Mesenchymal stem cell (in vitro differentiated cells and primary cell): Measurements from ENCODE around the gene SLC49A3.

Experiments used
- DNase-seq: peaks from one replicate; pipeline ENCODE4 v3.0.0-alpha.2; 2013
- H2AFZ ChIP-seq: one replicate; pipeline ENCODE4 v1.6.1; 2013; ENCODE audit warnings: low read depth, mild to moderate bottlenecking, control low read depth, inconsistent platforms, low read length, moderate library complexity
- H2AK5ac ChIP-seq: 2 replicates; pipeline ENCODE4 v1.6.1; 2013; ENCODE audit warnings: low read length, moderate library complexity, mild to moderate bottlenecking, inconsistent platforms; ENCODE audit not compliant: severe bottlenecking
- H2BK120ac ChIP-seq: one replicate; pipeline ENCODE4 v1.6.1; 2013; ENCODE audit warnings: low read depth, mild to moderate bottlenecking, inconsistent platforms, low read length, moderate library complexity
- H2BK12ac ChIP-seq, 2 experiments: one replicate each; pipeline ENCODE4 v1.6.1; 2013; ENCODE audit warnings: inconsistent platforms in 2 of 2, low read length in 2 of 2, mild to moderate bottlenecking in 2 of 2, moderate library complexity in 2 of 2, control low read depth in 1 of 2
- H2BK15ac ChIP-seq: one replicate; pipeline ENCODE4 v1.6.1; 2013; ENCODE audit warnings: mild to moderate bottlenecking, low read depth, inconsistent platforms; ENCODE audit not compliant: poor library complexity, severe bottlenecking
- H2BK5ac ChIP-seq: 2 replicates; pipeline ENCODE4 v1.6.1; 2013; ENCODE audit warnings: low read depth, mild to moderate bottlenecking, low read length, control low read depth, inconsistent platforms; ENCODE audit not compliant: poor library complexity, severe bottlenecking
- H3K14ac ChIP-seq, 2 experiments: one replicate each; pipeline ENCODE4 v1.6.1; 2013; ENCODE audit warnings: inconsistent platforms in 2 of 2, low read length in 2 of 2, control low read depth in 1 of 2, mild to moderate bottlenecking in 1 of 2, moderate library complexity in 1 of 2
- H3K18ac ChIP-seq, 2 experiments: one replicate each; pipeline ENCODE4 v1.6.1; 2013; ENCODE audit warnings: inconsistent platforms in 2 of 2, low read length in 2 of 2, control low read depth in 1 of 2, low read depth in 1 of 2, mild to moderate bottlenecking in 1 of 2
- H3K23ac ChIP-seq, 2 experiments: one replicate each; pipeline ENCODE4 v1.6.1; 2013; ENCODE audit warnings: inconsistent platforms in 2 of 2, low read length in 2 of 2, mild to moderate bottlenecking in 2 of 2, moderate library complexity in 2 of 2, control low read depth in 1 of 2
- H3K27ac ChIP-seq: 2 replicates; pipeline ENCODE4 v1.5.1; 2013; ENCODE audit warnings: mild to moderate bottlenecking, moderate library complexity, low read length, control low read depth, inconsistent platforms; ENCODE audit not compliant: poor library complexity, severe bottlenecking
- H3K27me3 ChIP-seq, 2 experiments: 2 replicates each; pipeline versions ENCODE4 v1.6.1 to v1.7.0; 2013; ENCODE audit warnings: low read length in 2 of 2, mild to moderate bottlenecking in 2 of 2, moderate library complexity in 2 of 2, control low read depth in 1 of 2, inconsistent platforms in 1 of 2; ENCODE audit not compliant: control insufficient read depth in 1 of 2, insufficient read depth in 1 of 2
- H3K36me3 ChIP-seq, 2 experiments: 2 replicates each; pipeline versions ENCODE4 v1.6.1 to v1.7.0; 2013; ENCODE audit warnings: low read length in 2 of 2, control low read depth in 1 of 2, inconsistent platforms in 1 of 2, low read depth in 1 of 2, mild to moderate bottlenecking in 1 of 2; ENCODE audit not compliant: insufficient read depth in 2 of 2, control insufficient read depth in 1 of 2
- H3K4ac ChIP-seq, 2 experiments: one replicate each; pipeline ENCODE4 v1.6.1; 2013; ENCODE audit warnings: inconsistent platforms in 2 of 2, low read length in 2 of 2, mild to moderate bottlenecking in 2 of 2, moderate library complexity in 2 of 2, control low read depth in 1 of 2, low read depth in 1 of 2
- H3K4me1 ChIP-seq: 2 replicates; pipeline ENCODE4 v1.6.1; 2013; ENCODE audit warnings: low read depth, low read length, control low read depth; ENCODE audit not compliant: control insufficient read depth, insufficient read depth
- H3K4me2 ChIP-seq: 2 replicates; pipeline ENCODE4 v1.6.1; 2013; ENCODE audit warnings: low read length, mild to moderate bottlenecking, inconsistent platforms; ENCODE audit not compliant: poor library complexity, severe bottlenecking
- H3K4me3 ChIP-seq, 2 experiments: 2 replicates each; pipeline versions ENCODE4 v1.5.1 to v1.7.0; 2013; ENCODE audit warnings: low read length in 2 of 2, mild to moderate bottlenecking in 2 of 2, control low read depth in 1 of 2, low read depth in 1 of 2; ENCODE audit not compliant: insufficient read depth in 1 of 2
- H3K79me1 ChIP-seq: replicated peaks from 2 replicates; pipeline ENCODE4 v1.6.1; 2013; ENCODE audit warnings: mild to moderate bottlenecking, control low read depth, low read length, inconsistent platforms; ENCODE audit not compliant: poor library complexity, severe bottlenecking
- H3K9ac ChIP-seq: 2 replicates; pipeline ENCODE4 v1.7.0; 2013; ENCODE audit warnings: mild to moderate bottlenecking, low read length, moderate library complexity
- H3K9me3 ChIP-seq: 2 replicates; pipeline ENCODE4 v1.7.0; 2013; ENCODE audit warnings: mild to moderate bottlenecking, low read length; ENCODE audit not compliant: control insufficient read depth
- H4K8ac ChIP-seq: one replicate; pipeline ENCODE4 v1.6.1; 2013; ENCODE audit warnings: inconsistent platforms, mild to moderate bottlenecking, low read length, moderate library complexity
- H4K91ac ChIP-seq: one replicate; pipeline ENCODE4 v1.6.1; 2013; ENCODE audit warnings: mild to moderate bottlenecking, low read length, inconsistent platforms
- WGBS: methylation state at CpG from one replicate; pipeline ENCODE4 v1.1.7; 2013; ENCODE audit warnings: mixed read lengths; 5-methylcytosine and 5-hydroxymethylcytosine counted together

Gene SLC49A3

DNA sequence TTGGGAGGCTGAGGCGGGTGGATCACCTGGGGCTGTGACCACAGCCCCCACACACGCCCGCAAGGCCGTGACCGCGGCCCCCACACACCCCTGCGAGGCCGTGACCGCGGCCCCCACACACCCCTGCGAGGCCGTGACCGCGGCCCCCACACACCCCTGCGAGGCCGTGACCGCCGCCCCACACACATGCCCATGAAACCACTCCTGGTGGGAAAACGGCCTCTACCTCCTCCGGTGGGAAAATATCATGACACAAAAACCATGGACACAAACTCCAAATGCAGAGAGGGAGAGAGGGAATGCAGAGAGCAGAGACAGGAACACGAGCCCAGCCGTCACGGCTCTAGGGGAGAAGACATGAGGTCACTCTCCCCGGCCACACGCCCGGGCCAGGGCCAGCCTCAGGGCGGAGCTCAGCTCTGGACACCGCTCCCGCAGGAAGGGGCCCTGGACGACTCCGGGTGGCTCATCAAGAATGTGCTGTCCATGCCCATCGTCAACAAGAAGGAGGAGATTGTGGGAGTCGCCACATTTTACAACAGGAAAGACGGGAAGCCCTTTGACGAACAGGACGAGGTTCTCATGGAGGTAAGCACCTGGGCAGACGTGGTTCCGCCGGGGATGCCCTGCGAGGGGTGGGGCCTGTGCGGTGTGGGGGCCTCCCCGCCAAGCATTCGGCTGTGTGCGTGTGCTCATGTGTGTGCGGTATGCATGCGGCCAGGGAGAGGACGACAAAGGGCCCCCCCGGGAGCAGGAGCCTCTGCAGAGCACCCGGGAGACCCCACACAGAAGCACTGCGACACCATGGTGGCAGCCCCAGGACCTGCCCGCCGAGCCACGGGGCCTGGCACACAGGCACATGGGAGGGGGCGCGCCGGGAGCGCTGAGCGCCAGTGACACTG lies 32.3 kb downstream of the SLC49A3 start:
- no peak overlapping the region for H2AK5ac ChIP-seq
- H3K79me1 ChIP-seq = no peaks in the 10 kb centered on the region
- no peak overlapping the region for H2BK15ac ChIP-seq
- 90% methylated on average over 51 of the region's 58 CpGs for WGBS
- peaks cover 0 to 34% of the 10 kb centered on the region in 2 experiments for H3K27me3 ChIP-seq
- H3K4me3 ChIP-seq = no peak overlapping the region
- no peak for DNase-seq
- H2BK120ac ChIP-seq = no peak overlapping the region
- H3K14ac ChIP-seq = no peak overlapping the region
- no peak overlapping the region for H3K18ac ChIP-seq
- no peak overlapping the region for H4K91ac ChIP-seq
- no peak overlapping the region for H3K23ac ChIP-seq
- no peak overlapping the region for H2BK12ac ChIP-seq
- no peak overlapping the region for H2BK5ac ChIP-seq
- H3K36me3 ChIP-seq = no peaks in the 10 kb centered on the region
- no peak overlapping the region for H3K9ac ChIP-seq
- H2AFZ ChIP-seq = no peak overlapping the region
- H3K9me3 ChIP-seq = no peaks in the 10 kb centered on the region
- H3K27ac ChIP-seq = no peak overlapping the region
- no peak overlapping the region for H3K4ac ChIP-seq
- no peak overlapping the region for H4K8ac ChIP-seq
- H3K4me2 ChIP-seq = no peak overlapping the region
- peaks cover 1% of the 10 kb centered on the region for H3K4me1 ChIP-seq

- no peak overlapping the region for H2BK5ac ChIP-seq
- H4K8ac ChIP-seq = no peak overlapping the region
- H3K14ac ChIP-seq = no peak overlapping the region
- H3K27ac ChIP-seq = no peak overlapping the region
- no peak overlapping the region for H3K18ac ChIP-seq
- H4K91ac ChIP-seq = no peak overlapping the region
- peaks cover 0 to 42% of the 10 kb centered on the region in 2 experiments for H3K27me3 ChIP-seq
- H3K23ac ChIP-seq = no peak overlapping the region
- no peak for DNase-seq
- no peak overlapping the region for H3K9ac ChIP-seq
- peaks cover 1% of the 10 kb centered on the region for H3K4me1 ChIP-seq
- no peaks in the 10 kb centered on the region for H3K79me1 ChIP-seq
- no peak overlapping the region for H2AFZ ChIP-seq
- H3K4ac ChIP-seq = no peak overlapping the region
- H3K9me3 ChIP-seq = no peaks in the 10 kb centered on the region
- no peak overlapping the region for H3K4me3 ChIP-seq
- H2BK12ac ChIP-seq = no peak overlapping the region
- no peaks in the 10 kb centered on the region for H3K36me3 ChIP-seq
- no peak overlapping the region for H2AK5ac ChIP-seq
- no peak overlapping the region for H2BK15ac ChIP-seq
- 89% methylated on average over 23 of the region's 26 CpGs for WGBS
- H2BK120ac ChIP-seq = no peak overlapping the region
- no peak overlapping the region for H3K4me2 ChIP-seq
Observed at GRCh38 chr4:655464-656151, 33.3 kb downstream of the SLC49A3 start.

DNA sequence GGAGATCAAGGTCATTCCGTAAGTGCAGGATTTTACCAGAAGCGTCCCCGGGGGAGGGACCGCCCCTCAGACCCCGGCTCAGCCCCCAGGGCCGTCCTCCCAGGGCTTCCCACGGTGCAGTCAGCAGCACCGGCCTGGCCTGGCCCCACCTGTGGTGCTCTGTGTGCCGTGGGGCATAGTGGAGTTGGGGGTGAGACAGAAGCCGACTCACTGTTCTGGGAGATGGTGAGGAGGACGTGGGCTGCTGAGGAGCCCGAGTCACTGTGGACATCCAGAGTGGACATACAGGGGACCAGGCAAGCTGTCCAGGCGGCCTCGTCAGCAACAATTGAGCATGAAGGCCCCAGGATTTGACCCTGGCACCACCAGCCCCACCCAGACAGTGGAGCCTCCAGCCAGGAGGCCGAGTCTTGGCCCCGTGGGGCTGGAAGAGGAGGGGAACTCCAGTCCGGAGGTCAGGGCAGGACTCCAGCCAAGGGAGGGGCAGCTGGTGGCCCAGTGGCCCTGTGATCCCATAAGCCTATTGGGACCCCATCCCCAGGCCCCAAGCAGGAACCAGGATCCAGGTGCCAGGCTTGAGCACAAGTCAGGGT lies 34.0 kb downstream of the SLC49A3 start:
- Histone ChIP-seq H2AFZ (no peak overlapping the region), H3K4me1 (peaks cover 1% of the 10 kb centered on the region), H2BK5ac (no peak overlapping the region), H3K27ac (no peak overlapping the region), H3K36me3 (no peaks in the 10 kb centered on the region), H3K9me3 (no peaks in the 10 kb centered on the region), H3K18ac (no peak overlapping the region), H2BK15ac (no peak overlapping the region), H3K4me3 (no peak overlapping the region), H3K79me1 (no peaks in the 10 kb centered on the region), H3K9ac (no peak overlapping the region), H3K4me2 (no peak overlapping the region), H4K91ac (no peak overlapping the region), H3K27me3 (peaks cover 0 to 48% of the 10 kb centered on the region in 2 experiments), H3K4ac (no peak overlapping the region), H3K23ac (no peak overlapping the region), H2BK120ac (no peak overlapping the region), H3K14ac (no peak overlapping the region), H2BK12ac (no peak overlapping the region), H2AK5ac (no peak overlapping the region), H4K8ac (no peak overlapping the region)
- 78% methylated on average over 17 of the region's 17 CpGs for WGBS
- no peak for DNase-seq

DNA sequence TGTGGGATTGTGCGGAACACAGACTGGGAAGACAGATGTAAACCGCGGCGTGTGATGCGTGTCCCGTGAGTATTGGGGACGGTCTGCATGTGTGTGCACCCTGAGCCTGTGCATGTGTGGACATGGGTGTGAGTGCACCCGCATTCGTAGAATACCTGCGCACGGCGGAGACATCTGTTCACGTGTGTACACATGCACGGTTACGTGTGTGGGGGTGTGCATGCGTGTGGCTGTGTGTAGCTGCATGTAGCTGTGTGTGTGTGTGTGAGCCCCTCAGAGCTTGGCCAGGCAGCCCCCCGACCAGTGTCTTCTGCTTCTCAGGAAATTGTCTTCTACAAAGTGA lies 34.5 kb downstream of the SLC49A3 start:
- Histone ChIP-seq H3K4me3 (no peak overlapping the region), H2BK120ac (no peak overlapping the region), H3K4me1 (peaks cover 1% of the 10 kb centered on the region), H3K9ac (no peak overlapping the region), H4K8ac (no peak overlapping the region), H2BK15ac (no peak overlapping the region), H3K36me3 (no peaks in the 10 kb centered on the region), H3K9me3 (no peaks in the 10 kb centered on the region), H3K79me1 (no peaks in the 10 kb centered on the region), H4K91ac (no peak overlapping the region), H3K4me2 (no peak overlapping the region), H2BK12ac (no peak overlapping the region), H2AK5ac (no peak overlapping the region), H3K23ac (no peak overlapping the region), H2AFZ (no peak overlapping the region), H2BK5ac (no peak overlapping the region), H3K18ac (no peak overlapping the region), H3K27me3 (peaks cover 0 to 53% of the 10 kb centered on the region in 2 experiments), H3K4ac (no peak overlapping the region), H3K14ac (no peak overlapping the region), H3K27ac (no peak overlapping the region)
- no peak for DNase-seq
- 94% methylated on average over 17 of the region's 17 CpGs for WGBS
